Measurements from ENCODE around the gene ZBTB40.

Gene ZBTB40

DNA sequence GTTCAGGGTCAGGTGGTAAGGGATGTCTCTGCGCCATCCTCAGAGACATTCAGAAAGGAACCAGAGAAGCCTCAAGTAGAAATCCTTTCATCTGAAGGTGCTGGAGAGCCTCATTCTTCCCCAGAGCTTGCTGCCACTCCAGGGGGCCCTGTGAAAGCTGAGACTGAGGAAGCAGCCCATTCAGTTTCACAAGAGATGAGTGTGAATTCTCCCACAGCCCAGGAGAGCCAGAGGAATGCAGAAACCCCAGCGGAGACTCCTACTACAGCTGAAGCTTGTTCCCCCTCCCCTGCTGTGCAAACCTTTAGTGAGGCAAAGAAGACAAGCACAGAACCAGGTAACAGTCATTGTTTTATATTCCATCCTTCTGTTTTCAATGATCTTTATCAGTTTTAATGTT is 38.7 kb downstream of the ZBTB40 start (continued):
- TF ChIP-seq, protein P1, sequence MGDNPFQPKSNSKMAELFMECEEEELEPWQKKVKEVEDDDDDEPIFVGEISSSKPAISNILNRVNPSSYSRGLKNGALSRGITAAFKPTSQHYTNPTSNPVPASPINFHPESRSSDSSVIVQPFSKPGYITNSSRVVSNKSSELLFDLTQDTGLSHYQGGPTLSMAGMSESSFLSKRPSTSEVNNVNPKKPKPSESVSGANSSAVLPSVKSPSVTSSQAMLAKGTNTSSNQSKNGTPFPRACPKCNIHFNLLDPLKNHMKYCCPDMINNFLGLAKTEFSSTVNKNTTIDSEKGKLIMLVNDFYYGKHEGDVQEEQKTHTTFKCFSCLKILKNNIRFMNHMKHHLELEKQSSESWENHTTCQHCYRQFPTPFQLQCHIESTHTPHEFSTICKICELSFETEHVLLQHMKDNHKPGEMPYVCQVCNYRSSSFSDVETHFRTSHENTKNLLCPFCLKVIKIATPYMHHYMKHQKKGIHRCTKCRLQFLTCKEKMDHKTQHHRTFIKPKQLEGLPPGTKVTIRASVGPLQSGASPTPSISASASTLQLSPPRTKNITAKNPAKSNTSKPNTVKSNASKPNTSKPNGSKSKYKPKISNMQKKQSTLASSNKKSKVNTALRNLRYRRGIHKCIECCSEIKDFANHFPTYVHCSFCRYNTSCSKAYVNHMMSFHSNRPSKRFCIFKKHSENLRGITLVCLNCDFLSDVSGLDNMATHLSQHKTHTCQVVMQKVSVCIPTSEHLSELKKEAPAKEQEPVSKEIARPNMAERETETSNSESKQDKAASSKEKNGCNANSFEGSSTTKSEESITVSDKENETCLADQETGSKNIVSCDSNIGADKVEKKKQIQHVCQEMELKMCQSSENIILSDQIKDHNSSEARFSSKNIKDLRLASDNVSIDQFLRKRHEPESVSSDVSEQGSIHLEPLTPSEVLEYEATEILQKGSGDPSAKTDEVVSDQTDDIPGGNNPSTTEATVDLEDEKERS (tag by site-specific recombination; IDR thresholded peaks at IDR 0.05): no peak
- TF ChIP-seq, protein P2, sequence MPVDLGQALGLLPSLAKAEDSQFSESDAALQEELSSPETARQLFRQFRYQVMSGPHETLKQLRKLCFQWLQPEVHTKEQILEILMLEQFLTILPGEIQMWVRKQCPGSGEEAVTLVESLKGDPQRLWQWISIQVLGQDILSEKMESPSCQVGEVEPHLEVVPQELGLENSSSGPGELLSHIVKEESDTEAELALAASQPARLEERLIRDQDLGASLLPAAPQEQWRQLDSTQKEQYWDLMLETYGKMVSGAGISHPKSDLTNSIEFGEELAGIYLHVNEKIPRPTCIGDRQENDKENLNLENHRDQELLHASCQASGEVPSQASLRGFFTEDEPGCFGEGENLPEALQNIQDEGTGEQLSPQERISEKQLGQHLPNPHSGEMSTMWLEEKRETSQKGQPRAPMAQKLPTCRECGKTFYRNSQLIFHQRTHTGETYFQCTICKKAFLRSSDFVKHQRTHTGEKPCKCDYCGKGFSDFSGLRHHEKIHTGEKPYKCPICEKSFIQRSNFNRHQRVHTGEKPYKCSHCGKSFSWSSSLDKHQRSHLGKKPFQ (tag by site-specific recombination; IDR thresholded peaks at IDR 0.05): peak; percentile 58; the same call in 1 of the 2 replicates
- no peak for TF ChIP-seq ZNF521 (tag by site-specific recombination; IDR thresholded peaks at IDR 0.05)
- TF ChIP-seq ZNF140 (tag by site-specific recombination; IDR thresholded peaks at IDR 0.05): no peak
- TF ChIP-seq SETDB1 (IDR thresholded peaks at IDR 0.05; ENCODE audit: insufficient read length, low read length): no peak
- no peak for TF ChIP-seq ZNF707 (tag by site-specific recombination; IDR thresholded peaks at IDR 0.05)
- TF ChIP-seq ZNF211 (tag by site-specific recombination; IDR thresholded peaks at IDR 0.05; ENCODE audit: low read depth): no peak
- TF ChIP-seq MZF1 (tag by site-specific recombination; IDR thresholded peaks at IDR 0.05; ENCODE audit: borderline replicate concordance): no peak
- peak; percentile 88 for TF ChIP-seq GLIS1 (tag by site-specific recombination; IDR thresholded peaks at IDR 0.05)

DNA sequence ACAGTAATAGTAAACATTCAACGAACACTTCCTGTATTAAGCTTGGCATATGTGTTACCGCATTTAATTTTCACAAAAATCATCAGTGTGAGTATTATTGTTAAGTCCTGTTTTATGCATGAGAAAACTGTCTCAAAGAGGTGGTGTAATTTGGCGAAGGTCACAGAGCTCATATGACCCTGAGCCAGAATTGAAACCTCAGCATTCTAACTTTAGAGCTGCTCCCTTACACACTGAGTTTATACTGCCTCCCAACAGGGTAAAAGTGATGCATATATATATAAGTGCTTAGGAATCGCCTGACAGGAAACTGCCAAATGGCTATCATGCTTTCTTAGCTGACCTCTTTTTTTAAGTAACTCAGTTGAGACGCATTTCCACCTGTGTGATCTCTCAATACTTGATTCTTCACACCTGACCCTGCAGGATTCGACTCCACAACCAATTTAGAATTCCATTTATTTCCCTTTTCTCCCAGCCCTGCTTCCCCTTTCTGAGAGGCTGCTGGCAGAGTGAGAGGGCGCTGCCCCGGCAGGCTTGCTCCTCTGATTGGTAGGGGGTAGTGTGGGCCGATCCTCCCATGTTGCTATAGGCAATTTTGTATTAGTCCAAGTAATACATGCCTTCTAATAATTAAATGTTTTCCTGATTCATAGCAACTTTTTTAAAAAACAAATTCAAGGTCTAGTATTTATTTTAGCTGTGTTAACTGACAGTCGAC is 40.5 kb downstream of the ZBTB40 start:
- ChIA-PET POLR2A (no interaction called here), CTCF (interaction anchor here (0.8 kb wide), 1 partner anchor 19 kb away, joined by 3 read pairs; no protein-coding TSS in a partner anchor)
- H3K4me3 ChIP-seq (ENCODE audit: low read depth, low read length): no peak overlapping the region
- H3K27ac ChIP-seq (ENCODE audit: extremely low read depth, low read depth, low read length): no peak overlapping the region
- no peaks in the 10 kb centered on the region for H3K4me1 ChIP-seq (ENCODE audit: control insufficient read depth, insufficient read depth, low read length)
- peaks cover 0 to 15% of the 10 kb centered on the region in 2 experiments; a peak in 1 of 3 replicates for H3K36me3 ChIP-seq (ENCODE audit: control insufficient read depth in 2 of 2, insufficient read depth in 1 of 2, low read length in 2 of 2)
- no peaks in the 10 kb centered on the region for H3K9me3 ChIP-seq (ENCODE audit: control insufficient read depth, insufficient read depth, low read depth, low read length)
- TF ChIP-seq ZFP37 (tag by site-specific recombination; IDR thresholded peaks at IDR 0.05) (no peak), WT1 (tag by site-specific recombination; IDR thresholded peaks at IDR 0.05) (no peak), ZNF664 (tag by site-specific recombination; IDR thresholded peaks at IDR 0.05) (no peak), KLF10 (tag by site-specific recombination; IDR thresholded peaks at IDR 0.05) (no peak), ZBTB17 (tag by site-specific recombination; IDR thresholded peaks at IDR 0.05) (no peak), ZNF214 (tag by site-specific recombination; IDR thresholded peaks at IDR 0.05; ENCODE audit: borderline replicate concordance) (no peak), RBAK (tag by site-specific recombination; IDR thresholded peaks at IDR 0.05) (no peak), ZNF670 (tag by site-specific recombination; IDR thresholded peaks at IDR 0.05; ENCODE audit: low read depth) (no peak), ZFP3 (tag by site-specific recombination; IDR thresholded peaks at IDR 0.05; ENCODE audit: low read depth) (no peak), SP3 (tag by site-specific recombination; IDR thresholded peaks at IDR 0.05) (no peak), ZNF530 (tag by site-specific recombination; IDR thresholded peaks at IDR 0.05; ENCODE audit: low read depth) (no peak), BCL11A (tag by site-specific recombination; IDR thresholded peaks at IDR 0.05; ENCODE audit: low read depth) (no peak)
- TF ChIP-seq, protein P3, sequence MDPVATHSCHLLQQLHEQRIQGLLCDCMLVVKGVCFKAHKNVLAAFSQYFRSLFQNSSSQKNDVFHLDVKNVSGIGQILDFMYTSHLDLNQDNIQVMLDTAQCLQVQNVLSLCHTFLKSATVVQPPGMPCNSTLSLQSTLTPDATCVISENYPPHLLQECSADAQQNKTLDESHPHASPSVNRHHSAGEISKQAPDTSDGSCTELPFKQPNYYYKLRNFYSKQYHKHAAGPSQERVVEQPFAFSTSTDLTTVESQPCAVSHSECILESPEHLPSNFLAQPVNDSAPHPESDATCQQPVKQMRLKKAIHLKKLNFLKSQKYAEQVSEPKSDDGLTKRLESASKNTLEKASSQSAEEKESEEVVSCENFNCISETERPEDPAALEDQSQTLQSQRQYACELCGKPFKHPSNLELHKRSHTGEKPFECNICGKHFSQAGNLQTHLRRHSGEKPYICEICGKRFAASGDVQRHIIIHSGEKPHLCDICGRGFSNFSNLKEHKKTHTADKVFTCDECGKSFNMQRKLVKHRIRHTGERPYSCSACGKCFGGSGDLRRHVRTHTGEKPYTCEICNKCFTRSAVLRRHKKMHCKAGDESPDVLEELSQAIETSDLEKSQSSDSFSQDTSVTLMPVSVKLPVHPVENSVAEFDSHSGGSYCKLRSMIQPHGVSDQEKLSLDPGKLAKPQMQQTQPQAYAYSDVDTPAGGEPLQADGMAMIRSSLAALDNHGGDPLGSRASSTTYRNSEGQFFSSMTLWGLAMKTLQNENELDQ (tag by site-specific recombination; IDR thresholded peaks at IDR 0.05; ENCODE audit: low read depth): no peak
- TF ChIP-seq, protein P4, sequence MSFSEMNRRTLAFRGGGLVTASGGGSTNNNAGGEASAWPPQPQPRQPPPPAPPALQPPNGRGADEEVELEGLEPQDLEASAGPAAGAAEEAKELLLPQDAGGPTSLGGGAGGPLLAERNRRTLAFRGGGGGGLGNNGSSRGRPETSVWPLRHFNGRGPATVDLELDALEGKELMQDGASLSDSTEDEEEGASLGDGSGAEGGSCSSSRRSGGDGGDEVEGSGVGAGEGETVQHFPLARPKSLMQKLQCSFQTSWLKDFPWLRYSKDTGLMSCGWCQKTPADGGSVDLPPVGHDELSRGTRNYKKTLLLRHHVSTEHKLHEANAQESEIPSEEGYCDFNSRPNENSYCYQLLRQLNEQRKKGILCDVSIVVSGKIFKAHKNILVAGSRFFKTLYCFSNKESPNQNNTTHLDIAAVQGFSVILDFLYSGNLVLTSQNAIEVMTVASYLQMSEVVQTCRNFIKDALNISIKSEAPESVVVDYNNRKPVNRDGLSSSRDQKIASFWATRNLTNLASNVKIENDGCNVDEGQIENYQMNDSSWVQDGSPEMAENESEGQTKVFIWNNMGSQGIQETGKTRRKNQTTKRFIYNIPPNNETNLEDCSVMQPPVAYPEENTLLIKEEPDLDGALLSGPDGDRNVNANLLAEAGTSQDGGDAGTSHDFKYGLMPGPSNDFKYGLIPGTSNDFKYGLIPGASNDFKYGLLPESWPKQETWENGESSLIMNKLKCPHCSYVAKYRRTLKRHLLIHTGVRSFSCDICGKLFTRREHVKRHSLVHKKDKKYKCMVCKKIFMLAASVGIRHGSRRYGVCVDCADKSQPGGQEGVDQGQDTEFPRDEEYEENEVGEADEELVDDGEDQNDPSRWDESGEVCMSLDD (tag by site-specific recombination; IDR thresholded peaks at IDR 0.05): no peak
- TF ChIP-seq, protein P5, sequence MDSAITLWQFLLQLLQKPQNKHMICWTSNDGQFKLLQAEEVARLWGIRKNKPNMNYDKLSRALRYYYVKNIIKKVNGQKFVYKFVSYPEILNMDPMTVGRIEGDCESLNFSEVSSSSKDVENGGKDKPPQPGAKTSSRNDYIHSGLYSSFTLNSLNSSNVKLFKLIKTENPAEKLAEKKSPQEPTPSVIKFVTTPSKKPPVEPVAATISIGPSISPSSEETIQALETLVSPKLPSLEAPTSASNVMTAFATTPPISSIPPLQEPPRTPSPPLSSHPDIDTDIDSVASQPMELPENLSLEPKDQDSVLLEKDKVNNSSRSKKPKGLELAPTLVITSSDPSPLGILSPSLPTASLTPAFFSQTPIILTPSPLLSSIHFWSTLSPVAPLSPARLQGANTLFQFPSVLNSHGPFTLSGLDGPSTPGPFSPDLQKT (IDR thresholded peaks at IDR 0.05; ENCODE audit: borderline replicate concordance, low read depth, low read length): no peak
